Fibroblast of skin of right biceps (primary cell): ENCODE results near the gene XAB2.
A peak's percentile ranks its signal among the peaks of the same experiment; 100 is the strongest.

Source experiments
- DNase-seq: peaks from one replicate; pipeline ENCODE4 v3.0.0-alpha.2; 2013

XAB2 gene

DNA sequence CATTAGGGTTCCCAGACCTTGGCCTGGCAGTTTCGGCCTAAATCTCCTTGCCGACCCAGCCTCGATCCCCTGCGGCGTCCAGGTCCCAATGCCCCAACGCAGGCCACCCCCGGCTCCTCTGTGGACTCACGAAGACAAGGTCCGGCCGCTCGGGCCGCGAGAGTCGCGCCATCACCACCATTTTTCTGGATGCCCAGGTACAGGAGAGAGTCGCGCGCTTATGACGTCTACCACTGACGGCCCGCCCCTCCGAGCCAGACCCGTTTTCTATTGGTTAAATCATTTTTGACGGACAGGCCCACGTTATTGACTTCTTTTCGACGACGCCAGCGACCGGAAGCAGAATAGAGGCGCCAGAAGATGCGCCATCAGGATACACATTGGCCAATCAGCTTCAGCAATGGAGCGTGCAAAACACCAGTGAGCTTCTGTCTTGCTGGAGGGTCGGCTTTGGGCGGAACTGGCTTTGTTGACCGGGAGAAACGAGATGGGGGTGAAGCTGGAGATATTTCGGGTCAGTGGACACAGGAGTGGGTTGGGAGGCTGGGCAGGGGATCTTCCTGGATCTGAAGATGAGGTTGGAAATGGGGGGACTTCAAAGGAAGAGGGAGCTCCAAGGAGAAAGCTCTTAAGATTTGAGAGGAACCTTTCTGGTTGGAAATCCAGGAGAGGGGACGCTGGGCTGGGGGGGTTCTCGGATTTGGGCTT is at the start of gene XAB2, which contains the start of gene PET100:
Gene XAB2, minus strand, starts transcription at position 199 of the 708 bp plus-strand sequence. Its CDS starts 18 bp downstream, at position 181.
Gene PET100, plus strand, starts transcription at position 447 of the 708 bp plus-strand sequence. Its CDS starts 41 bp downstream, at position 488.
- DNase-seq: peak; percentile 99

DNA sequence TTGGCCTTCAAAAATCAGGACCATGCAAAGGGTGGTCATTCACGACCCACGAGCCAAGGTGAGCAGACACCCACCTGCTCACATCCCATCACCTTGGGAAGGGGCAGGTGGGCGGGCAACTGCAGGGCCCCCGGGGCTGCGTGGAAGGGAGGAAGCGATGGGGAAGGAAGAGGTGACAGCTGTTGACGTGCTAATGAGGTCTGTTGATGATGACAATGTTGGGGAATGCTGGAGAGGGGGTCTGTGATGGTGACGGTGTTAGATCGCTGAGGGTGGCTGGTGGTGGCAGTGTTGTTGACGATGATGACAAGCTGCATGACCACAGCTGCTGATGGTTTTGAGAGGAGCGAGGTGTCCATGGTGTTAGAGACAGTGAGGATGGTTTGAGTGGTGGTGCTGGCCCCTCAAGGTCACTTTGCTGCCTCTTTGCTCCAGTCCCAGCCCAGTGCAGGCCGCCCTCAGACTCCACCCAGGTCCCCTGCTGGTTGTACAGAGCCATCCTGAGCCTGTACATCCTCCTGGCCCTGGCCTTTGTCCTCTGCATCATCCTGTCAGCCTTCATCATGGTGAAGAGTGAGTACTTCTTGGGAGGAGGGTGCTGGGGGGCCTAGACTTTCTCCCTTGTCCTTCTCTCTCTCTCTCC is 48.4 kb upstream of the XAB2 start:
- DNase-seq: no peak

DNA sequence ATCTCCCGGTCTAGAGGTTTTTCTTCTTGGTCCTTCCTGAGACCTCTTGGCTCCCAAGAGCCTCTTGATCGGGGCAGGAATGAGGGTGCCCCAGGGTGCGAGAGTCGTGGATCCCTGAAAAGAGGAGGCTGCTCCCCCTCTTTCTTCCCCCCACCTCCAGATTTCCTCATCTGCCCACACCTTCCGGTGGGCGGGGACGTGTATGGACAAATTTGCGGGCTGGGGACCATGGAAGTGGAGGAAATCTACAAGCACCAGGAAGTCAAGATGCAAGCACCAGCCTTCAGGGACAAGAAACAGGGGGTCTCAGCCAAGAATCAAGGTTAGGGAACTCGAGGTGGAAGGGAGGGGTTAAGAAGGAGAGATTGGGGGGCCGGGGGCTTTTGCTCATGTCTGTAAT is 47.5 kb upstream of the XAB2 start, which contains the start of gene MCEMP1:
Gene MCEMP1, plus strand, starts transcription at position 237 of the 400 bp plus-strand sequence. Its CDS starts 31 bp downstream, at position 268.
- no peak for DNase-seq

DNA sequence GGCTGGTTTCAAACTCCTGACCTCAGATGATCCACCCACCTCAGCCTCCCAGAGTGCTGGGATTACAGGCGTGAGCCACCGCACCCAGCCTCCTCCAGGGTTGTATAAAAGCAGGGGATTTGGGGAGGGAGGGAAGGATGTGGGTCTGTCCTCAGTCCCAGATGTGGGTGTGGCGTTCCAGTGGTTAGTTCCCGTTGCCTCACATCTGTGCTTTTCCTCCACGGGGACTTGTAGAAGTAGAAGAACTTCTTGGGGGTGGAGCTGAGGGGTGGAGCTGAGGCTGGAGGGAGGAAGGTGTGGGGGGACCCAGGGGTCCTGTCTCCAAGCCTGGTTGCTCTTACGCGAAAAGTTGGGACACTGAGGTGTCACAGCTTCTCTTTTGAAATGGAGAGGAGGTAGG is 47.0 kb upstream of the XAB2 start:
- DNase-seq: no peak

- peak; percentile 40 for DNase-seq
These were observed 45.0 kb upstream of the XAB2 start for GRCh38 chr19:7674010-7675005.

DNA sequence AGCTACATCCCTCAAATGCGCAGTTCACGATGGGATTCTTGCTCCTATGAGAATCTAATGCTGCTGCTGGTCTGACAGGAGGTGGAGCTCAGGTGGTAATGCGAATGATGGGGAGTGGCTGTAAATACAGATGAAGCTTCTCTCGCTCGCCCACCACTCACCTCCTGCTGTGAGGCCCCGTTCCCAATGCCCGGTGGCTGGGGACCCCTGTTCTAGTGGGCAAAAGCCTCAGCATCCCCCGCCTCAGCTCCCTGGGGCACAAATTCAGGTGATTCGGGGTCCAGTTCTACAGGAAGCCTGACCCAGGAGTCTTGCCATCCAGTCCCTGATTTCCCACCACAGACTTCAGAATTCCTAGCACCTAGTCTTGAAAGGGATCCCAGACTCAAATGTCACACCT is 43.2 kb upstream of the XAB2 start:
- no peak for DNase-seq

- DNase-seq: no peak
These were observed 41.4 kb upstream of the XAB2 start for GRCh38 chr19:7670790-7671189.

- no peak for DNase-seq
These were observed 40.9 kb upstream of the XAB2 start for GRCh38 chr19:7670150-7670783.

DNA sequence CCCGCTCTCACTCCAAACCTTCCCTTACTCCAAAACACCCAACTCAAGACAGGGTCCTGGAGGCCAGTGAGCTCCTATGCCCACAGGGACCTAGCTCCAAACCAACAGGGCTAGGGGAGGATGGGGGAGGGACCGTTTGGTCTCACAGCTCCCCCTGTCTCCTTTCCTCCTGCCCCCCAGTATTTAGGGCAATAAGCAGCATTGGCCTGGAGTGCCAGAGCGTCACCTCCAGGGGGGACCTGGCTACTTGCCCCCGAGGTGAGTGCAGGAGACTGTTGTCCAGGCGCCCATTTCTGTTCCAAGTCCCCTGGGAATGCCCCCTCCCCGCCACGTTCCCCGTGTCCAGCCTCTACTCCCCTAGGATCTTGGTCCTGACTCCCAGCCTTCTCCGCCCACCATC is 40.3 kb upstream of the XAB2 start:
- DNase-seq: no peak

- no peak for DNase-seq
These were observed 39.5 kb upstream of the XAB2 start, which contains the start of gene RETN for GRCh38 chr19:7668842-7669241. TSS of gene RETN (plus strand) at chr19:7669049. CDS start at chr19:7669327, 278 bp downstream.

- DNase-seq: peak; percentile 56
These were observed 35.7 kb upstream of the XAB2 start for GRCh38 chr19:7665076-7665475.

- no peak for DNase-seq
These were observed 34.4 kb upstream of the XAB2 start for GRCh38 chr19:7663706-7664105.

DNA sequence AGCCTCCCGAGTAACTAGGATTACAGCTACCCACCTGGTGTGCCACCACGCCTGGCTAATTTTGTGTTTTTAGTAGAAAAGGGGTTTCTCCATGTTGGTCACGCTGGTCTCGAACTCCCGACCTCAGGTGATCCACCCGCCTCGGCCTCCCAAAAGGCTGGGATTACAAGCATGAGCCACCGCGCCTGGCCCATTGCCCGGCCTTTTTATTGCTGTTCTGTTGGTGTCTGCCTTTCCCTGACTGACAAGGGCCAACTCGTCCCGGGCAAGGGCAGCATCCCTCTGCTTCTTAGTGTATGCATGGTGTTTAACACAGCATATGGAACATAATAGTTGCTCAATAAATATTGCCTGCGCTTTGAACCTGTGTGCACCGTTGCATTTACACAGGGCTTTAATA is 33.3 kb upstream of the XAB2 start:
- DNase-seq: no peak

GRCh38 chr19:7661744-7662538 is 32.6 kb upstream of the XAB2 start:
- no peak for DNase-seq

DNA sequence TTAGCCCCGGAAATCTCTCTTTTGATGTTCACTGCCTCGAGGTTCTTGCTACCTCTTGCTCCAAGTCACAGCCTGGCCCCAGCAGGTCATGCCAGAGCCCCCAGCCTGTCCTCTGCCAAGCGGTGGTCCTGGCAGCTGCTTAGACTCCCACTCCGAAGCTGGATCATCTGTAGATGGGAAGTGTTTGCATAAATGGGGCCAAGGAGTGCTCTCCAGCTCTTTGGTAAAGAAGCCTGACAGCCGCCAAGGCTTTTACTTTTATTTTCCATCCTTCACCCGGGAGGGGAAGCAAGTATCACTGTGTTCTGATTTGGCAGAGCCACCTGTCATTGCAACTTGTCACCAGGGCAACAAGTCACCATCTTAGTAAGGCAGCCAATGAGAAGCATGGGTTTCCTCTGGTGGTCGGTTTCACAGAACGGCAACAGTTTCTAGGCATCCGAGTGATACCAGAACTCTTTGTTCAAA is 28.9 kb upstream of the XAB2 start:
- DNase-seq: no peak

GRCh38 chr19:7657131-7657751 is 27.9 kb upstream of the XAB2 start:
- no peak for DNase-seq

GRCh38 chr19:7655581-7655980 is 26.2 kb upstream of the XAB2 start:
- no peak for DNase-seq

- no peak for DNase-seq
These were observed 25.1 kb upstream of the XAB2 start for GRCh38 chr19:7654401-7654800.

GRCh38 chr19:7652061-7652641 is 22.8 kb upstream of the XAB2 start:
- peak; percentile 61 for DNase-seq

- no peak for DNase-seq
These were observed 20.8 kb upstream of the XAB2 start for GRCh38 chr19:7650148-7650547.
